Measurements from ENCODE around the gene EEF1A2. TPM values are rescaled to one million over a fixed set of nuclear protein-coding genes. Genes with fewer than 3 reads are reported as not detected.

The EEF1A2 gene
- total and polyA plus RNA-seq, 4 donors, result 79.9 to 690 (median 431) TPM

DNA sequence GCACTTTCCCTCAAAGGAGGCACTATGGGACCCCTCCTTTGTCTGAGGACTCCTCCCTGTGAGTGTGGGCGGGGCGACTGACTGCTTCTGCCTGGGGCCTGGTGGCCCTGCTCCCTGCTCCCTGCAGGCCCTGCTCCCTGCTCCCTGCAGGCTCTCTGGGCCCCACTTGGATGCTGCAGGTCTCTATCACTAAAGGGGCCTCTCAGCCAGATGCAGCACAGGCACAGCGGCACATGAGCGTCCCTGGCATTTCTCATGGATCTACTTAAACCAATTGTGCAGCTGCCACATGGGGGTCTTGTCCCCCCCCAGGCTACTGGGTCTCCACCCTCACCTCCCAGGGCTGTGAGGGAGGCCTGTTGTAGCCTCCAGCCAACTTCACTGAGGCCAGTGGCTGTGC is 7.8 kb downstream of the EEF1A2 start:
- Histone ChIP-seq H3K27me3 (ENCODE audit: control insufficient read depth, insufficient read depth, low read length) (peaks cover 11% of the 10 kb centered on the region), H3K9me3 (ENCODE audit: control insufficient read depth, insufficient read depth, low read length) (no peaks in the 10 kb centered on the region), H3K4me3 (ENCODE audit: low read depth, low read length) (no peak overlapping the region), H3K36me3 (ENCODE audit: control insufficient read depth, insufficient read depth, low read length) (peaks cover 89% of the 10 kb centered on the region), H3K4me1 (ENCODE audit: control insufficient read depth, insufficient read depth, low read length) (peaks cover 19% of the 10 kb centered on the region), H3K27ac (ENCODE audit: low read depth, low read length) (no peak overlapping the region)
- WGBS (ENCODE audit: insufficient coverage), result 78% methylated on average over 4 of the region's 4 CpGs
- DNase-seq (ENCODE audit: low read depth in 4 of 6, low spot score in 6 of 6), result no peak

DNA sequence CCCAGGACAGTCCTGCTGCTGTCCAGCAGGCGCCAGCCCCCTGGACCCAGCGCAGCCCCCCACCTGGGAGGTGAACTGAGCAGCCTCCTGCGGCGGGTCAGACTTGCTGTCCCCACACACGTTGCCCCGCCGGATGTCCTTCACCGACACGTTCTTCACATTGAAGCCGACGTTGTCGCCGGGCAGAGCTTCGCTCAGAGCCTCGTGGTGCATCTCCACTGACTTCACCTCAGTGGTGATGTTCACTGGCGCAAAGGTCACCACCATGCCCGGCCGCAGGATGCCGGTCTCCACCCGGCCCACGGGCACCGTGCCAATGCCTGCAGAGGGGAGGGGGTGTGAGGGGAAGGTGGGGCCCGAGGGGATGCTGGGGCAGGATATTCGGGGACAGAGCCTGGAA is 8.5 kb downstream of the EEF1A2 start:
- H3K27ac ChIP-seq (ENCODE audit: low read depth, low read length), result no peak overlapping the region
- H3K4me1 ChIP-seq (ENCODE audit: control insufficient read depth, insufficient read depth, low read length), result peaks cover 12% of the 10 kb centered on the region
- no peak for DNase-seq (ENCODE audit: low read depth in 4 of 6, low spot score in 6 of 6)
- H3K4me3 ChIP-seq (ENCODE audit: low read depth, low read length), result no peak overlapping the region
- H3K27me3 ChIP-seq (ENCODE audit: control insufficient read depth, insufficient read depth, low read length), result peaks cover 11% of the 10 kb centered on the region
- no peaks in the 10 kb centered on the region for H3K9me3 ChIP-seq (ENCODE audit: control insufficient read depth, insufficient read depth, low read length)
- 86% methylated on average over 24 of the region's 24 CpGs for WGBS (ENCODE audit: insufficient coverage)
- peaks cover 82% of the 10 kb centered on the region for H3K36me3 ChIP-seq (ENCODE audit: control insufficient read depth, insufficient read depth, low read length)

DNA sequence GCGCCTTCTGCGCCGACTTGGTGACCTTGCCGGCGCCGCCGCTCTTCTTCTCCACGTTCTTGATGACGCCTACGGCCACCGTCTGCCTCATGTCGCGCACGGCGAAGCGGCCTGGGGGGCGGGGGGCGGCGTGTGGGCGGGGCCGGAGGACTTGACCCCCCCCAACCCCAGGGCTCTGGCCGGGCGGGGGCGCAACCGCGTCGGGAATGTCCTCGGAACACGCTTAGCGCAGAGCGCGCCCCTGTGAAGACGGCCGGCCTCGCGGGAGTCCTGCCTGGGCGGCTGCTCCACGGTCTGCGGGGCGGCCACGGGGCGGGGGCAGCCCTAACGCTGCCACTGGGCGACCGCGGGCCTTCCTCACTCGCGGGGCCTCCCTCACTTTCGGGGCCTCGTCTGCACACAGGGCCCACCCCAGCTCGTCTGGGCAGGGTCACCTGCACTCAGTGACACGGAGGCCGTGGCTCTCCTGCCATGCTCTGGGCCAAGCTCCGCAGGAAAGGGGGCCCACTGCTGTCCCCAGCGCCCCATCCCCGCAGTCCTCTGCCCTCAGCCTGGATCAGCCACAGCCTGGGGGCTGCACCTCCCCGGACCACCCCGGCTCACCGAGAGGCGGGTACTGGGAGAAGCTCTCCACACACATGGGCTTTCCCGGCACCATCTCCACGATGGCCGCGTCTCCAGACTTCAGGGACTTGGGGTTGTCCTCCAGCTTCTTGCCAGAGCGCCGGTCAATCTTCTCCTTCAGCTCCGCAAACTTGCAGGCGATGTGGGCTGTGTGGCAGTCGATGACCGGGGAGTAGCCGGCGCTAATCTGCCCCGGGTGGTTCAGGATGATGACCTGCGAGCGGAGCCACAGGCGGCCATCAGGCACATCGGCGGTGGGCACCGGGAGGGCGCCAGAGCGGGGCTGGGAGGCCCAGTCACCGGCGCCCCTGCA is 10.3 kb downstream of the EEF1A2 start:
- Histone ChIP-seq H3K9me3 (ENCODE audit: control insufficient read depth, insufficient read depth, low read length) (no peaks in the 10 kb centered on the region), H3K27ac (ENCODE audit: low read depth, low read length) (no peak overlapping the region), H3K4me3 (ENCODE audit: low read depth, low read length) (no peak overlapping the region), H3K4me1 (ENCODE audit: control insufficient read depth, insufficient read depth, low read length) (peaks cover 18% of the 10 kb centered on the region), H3K27me3 (ENCODE audit: control insufficient read depth, insufficient read depth, low read length) (peaks cover 11% of the 10 kb centered on the region), H3K36me3 (ENCODE audit: control insufficient read depth, insufficient read depth, low read length) (peaks cover 64% of the 10 kb centered on the region)
- 24% methylated on average over 83 of the region's 83 CpGs for WGBS (ENCODE audit: insufficient coverage)
- no peak for DNase-seq (ENCODE audit: low read depth in 4 of 6, low spot score in 6 of 6)

DNA sequence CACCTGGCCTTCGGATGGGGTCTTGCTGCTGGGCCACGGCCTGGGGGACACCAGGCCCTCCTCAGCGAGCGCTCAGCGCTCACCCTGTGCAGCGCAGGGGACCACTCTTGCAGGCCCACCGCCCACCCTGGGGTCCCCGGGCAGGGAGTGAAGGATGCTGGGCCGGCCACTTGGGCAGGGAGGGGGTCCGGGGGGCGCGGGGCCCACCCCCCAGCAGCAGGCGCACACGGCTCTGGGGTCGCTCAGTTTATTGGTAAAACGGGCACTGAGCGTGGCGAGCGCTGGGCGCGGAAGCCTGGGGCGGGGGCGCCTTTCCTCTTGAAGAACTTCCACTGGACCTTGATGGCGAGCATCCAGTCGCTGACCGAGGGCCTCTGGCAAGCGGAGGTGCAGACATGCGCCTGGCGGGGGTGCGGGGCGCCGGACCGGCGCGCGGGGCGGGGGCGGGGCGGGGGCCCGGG is 11.1 kb downstream of the EEF1A2 start:
- Histone ChIP-seq H3K4me1 (ENCODE audit: control insufficient read depth, insufficient read depth, low read length) (peaks cover 26% of the 10 kb centered on the region), H3K9me3 (ENCODE audit: control insufficient read depth, insufficient read depth, low read length) (no peaks in the 10 kb centered on the region), H3K27me3 (ENCODE audit: control insufficient read depth, insufficient read depth, low read length) (peaks cover 11% of the 10 kb centered on the region), H3K36me3 (ENCODE audit: control insufficient read depth, insufficient read depth, low read length) (peaks cover 56% of the 10 kb centered on the region), H3K27ac (ENCODE audit: low read depth, low read length) (no peak overlapping the region), H3K4me3 (ENCODE audit: low read depth, low read length) (no peak overlapping the region)
- DNase-seq (ENCODE audit: low read depth in 4 of 6, low spot score in 6 of 6), result no peak
- 18% methylated on average over 39 of the region's 40 CpGs for whole genome bisulfite sequencing (ENCODE audit: insufficient coverage)

DNA sequence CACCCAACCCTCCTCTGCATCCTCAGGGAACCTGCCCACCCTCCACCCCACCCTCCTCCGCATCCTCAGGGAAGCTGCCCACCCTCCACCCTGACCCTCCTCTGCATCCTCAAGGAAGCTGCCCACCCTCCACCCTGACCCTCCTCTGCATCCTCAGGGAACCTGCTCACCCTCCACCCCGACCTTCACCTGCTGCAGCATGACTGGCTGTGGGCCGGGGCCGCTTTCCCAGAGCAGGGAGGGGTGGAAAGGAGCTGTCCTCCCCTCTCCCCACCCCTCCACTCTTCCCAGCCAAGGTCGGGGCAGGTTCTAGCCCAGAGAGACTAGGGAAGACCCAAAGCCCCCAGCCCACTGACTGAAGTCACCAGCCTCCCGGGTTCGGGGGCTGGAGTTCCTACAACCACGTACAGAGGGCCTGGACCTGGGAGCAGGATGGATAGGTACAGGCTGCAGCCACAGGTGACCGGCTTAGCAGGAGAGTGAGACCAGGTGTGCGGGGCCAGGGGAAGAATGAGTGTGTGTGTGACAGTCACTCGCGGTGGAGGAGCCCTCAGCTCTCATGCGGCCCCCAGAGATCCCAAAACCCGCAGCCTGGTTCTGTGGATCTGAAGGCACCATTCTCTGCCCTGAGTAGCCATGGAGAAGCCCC is 11.6 kb downstream of the EEF1A2 start:
- WGBS (ENCODE audit: insufficient coverage), result 65% methylated on average over 8 of the region's 14 CpGs
- peaks cover 11% of the 10 kb centered on the region for H3K27me3 ChIP-seq (ENCODE audit: control insufficient read depth, insufficient read depth, low read length)
- no peaks in the 10 kb centered on the region for H3K9me3 ChIP-seq (ENCODE audit: control insufficient read depth, insufficient read depth, low read length)
- peaks cover 32% of the 10 kb centered on the region for H3K4me1 ChIP-seq (ENCODE audit: control insufficient read depth, insufficient read depth, low read length)
- no peak overlapping the region for H3K27ac ChIP-seq (ENCODE audit: low read depth, low read length)
- H3K4me3 ChIP-seq (ENCODE audit: low read depth, low read length), result no peak overlapping the region
- no peak for DNase-seq (ENCODE audit: low read depth in 4 of 6, low spot score in 6 of 6)
- H3K36me3 ChIP-seq (ENCODE audit: control insufficient read depth, insufficient read depth, low read length), result peaks cover 51% of the 10 kb centered on the region

DNA sequence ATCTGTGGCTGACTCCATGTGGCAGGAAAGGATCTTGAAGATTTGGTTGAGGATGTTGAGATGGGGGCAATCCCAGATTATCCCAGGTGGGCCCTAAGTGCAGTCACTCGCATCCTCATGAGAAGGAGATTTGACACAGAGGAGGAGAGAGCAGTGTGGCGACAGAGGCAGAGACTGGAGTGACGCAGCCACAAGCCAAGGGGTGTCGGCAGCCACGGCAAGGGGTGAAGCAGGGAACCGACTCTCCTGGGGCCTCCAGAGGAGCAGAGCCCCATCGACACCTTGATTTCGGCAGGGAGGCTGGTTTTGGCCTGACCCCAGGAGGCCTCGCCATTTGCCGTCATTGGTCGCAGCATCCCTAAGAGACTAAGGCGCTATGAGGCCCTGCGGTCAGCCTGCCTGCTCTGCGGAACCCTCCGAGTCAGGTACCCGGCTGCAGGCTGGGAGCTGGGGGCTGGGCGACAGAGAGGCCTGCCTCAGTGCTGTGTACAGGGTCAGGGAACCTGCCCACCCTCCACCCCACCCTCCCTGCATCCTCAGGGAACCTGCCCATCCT is 12.5 kb downstream of the EEF1A2 start:
- H3K27me3 ChIP-seq (ENCODE audit: control insufficient read depth, insufficient read depth, low read length), result peaks cover 11% of the 10 kb centered on the region

DNA sequence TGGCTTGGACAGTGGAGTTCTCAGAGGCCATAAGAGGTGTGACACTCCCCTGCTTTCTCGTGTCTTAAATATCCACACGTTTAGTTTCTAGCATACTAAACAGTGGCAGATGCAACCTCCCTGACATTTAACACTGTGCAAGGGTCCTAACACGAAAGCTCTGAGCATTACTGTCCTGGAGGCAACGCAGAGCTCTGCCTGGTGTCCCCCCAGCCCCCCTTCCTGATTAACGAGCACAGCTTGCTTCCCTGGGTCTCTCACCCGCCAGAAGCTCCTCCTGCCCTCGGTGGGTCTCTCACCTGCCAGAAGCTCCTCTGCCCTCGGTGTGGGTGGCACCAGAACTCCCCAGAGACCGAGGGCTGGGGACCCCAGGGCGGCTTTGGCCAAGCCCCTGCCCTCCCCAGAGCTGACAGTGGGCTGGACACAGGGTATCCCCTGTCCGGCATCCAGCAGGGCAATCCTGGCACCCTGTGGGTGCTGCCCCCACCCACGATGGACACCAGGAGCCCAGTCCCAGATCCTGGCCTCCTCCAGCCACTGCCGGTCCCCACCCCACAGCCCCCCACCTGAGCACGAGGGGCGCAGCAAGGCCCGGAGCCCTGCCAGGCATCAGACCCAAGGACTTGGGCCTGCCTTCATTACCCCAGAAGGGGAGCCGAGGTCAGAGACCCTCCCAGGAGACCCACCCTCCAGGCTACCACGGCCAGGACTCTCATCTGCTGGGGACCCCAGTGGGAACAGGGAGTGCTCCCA is 14.1 kb downstream of the EEF1A2 start:
- WGBS (ENCODE audit: insufficient coverage), result 65% methylated on average over 18 of the region's 18 CpGs
- H3K9me3 ChIP-seq (ENCODE audit: control insufficient read depth, insufficient read depth, low read length), result no peaks in the 10 kb centered on the region
- peaks cover 31% of the 10 kb centered on the region for H3K36me3 ChIP-seq (ENCODE audit: control insufficient read depth, insufficient read depth, low read length)
- peaks cover 11% of the 10 kb centered on the region for H3K27me3 ChIP-seq (ENCODE audit: control insufficient read depth, insufficient read depth, low read length)
- H3K4me3 ChIP-seq (ENCODE audit: low read depth, low read length), result no peak overlapping the region
- no peak for DNase-seq (ENCODE audit: low read depth in 4 of 6, low spot score in 6 of 6)
- no peak overlapping the region for H3K27ac ChIP-seq (ENCODE audit: low read depth, low read length)
- H3K4me1 ChIP-seq (ENCODE audit: control insufficient read depth, insufficient read depth, low read length), result peaks cover 40% of the 10 kb centered on the region

More for the DNA sequence above, 12.5 kb downstream of the EEF1A2 start:
- Histone ChIP-seq H3K4me3 (ENCODE audit: low read depth, low read length) (no peak overlapping the region), H3K9me3 (ENCODE audit: control insufficient read depth, insufficient read depth, low read length) (no peaks in the 10 kb centered on the region), H3K27ac (ENCODE audit: low read depth, low read length) (no peak overlapping the region), H3K4me1 (ENCODE audit: control insufficient read depth, insufficient read depth, low read length) (peaks cover 40% of the 10 kb centered on the region), H3K36me3 (ENCODE audit: control insufficient read depth, insufficient read depth, low read length) (peaks cover 44% of the 10 kb centered on the region)
- no peak for DNase-seq (ENCODE audit: low read depth in 4 of 6, low spot score in 6 of 6)
- WGBS (ENCODE audit: insufficient coverage), result 92% methylated on average over 17 of the region's 17 CpGs

DNA sequence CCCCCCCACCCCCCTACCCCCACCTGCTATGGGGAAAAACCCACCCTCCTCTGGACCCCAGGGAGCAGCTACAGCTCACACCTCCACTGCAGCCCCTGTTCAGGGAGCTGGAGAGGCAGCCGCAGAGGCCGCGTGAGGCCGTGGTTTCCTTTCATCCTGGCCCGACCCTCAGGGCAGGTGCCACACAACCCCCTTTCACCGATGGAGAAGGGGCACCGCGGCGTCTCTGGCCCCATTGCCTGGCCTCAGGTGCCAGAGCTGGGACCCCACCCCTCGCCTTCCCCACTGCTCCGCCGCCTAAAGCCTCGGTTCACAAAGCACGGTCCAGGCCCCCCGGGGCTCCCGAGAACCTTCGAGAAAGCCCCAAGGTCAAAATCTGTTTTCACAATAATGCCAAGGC is 14.6 kb downstream of the EEF1A2 start:
- WGBS (ENCODE audit: insufficient coverage), result 56% methylated on average over 14 of the region's 17 CpGs

DNA sequence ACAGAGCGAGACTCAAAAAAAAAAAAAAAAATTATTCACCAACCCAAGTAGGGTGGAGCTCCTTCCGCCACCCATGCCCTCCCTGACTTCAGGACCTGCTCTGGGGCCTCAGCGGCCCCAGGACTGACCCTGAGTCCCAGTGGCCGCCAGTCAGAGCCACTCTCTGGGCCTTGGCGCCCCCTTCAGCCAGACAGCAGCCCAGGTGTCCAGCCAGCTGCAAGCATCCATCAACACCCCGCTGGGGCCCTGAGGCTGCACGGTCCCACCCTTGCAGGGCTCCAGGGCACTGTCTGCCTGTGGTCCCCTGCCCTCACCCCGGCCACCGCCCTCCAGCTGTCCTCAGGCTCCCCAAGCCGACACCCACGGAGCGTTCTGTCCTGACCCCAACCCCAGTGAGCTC is 15.0 kb downstream of the EEF1A2 start:
- H3K27me3 ChIP-seq (ENCODE audit: control insufficient read depth, insufficient read depth, low read length), result peaks cover 9% of the 10 kb centered on the region
- H3K27ac ChIP-seq (ENCODE audit: low read depth, low read length), result no peak overlapping the region
- H3K9me3 ChIP-seq (ENCODE audit: control insufficient read depth, insufficient read depth, low read length), result no peaks in the 10 kb centered on the region
- 65% methylated on average over 12 of the region's 12 CpGs for WGBS (ENCODE audit: insufficient coverage)
- no peak overlapping the region for H3K4me3 ChIP-seq (ENCODE audit: low read depth, low read length)
- peaks cover 22% of the 10 kb centered on the region for H3K36me3 ChIP-seq (ENCODE audit: control insufficient read depth, insufficient read depth, low read length)
- peaks cover 37% of the 10 kb centered on the region for H3K4me1 ChIP-seq (ENCODE audit: control insufficient read depth, insufficient read depth, low read length)
- no peak for DNase-seq (ENCODE audit: low read depth in 4 of 6, low spot score in 6 of 6)

More for the DNA sequence above, 14.6 kb downstream of the EEF1A2 start:
- Histone ChIP-seq H3K4me3 (ENCODE audit: low read depth, low read length) (no peak overlapping the region), H3K27ac (ENCODE audit: low read depth, low read length) (no peak overlapping the region), H3K9me3 (ENCODE audit: control insufficient read depth, insufficient read depth, low read length) (no peaks in the 10 kb centered on the region), H3K36me3 (ENCODE audit: control insufficient read depth, insufficient read depth, low read length) (peaks cover 26% of the 10 kb centered on the region), H3K27me3 (ENCODE audit: control insufficient read depth, insufficient read depth, low read length) (peaks cover 11% of the 10 kb centered on the region), H3K4me1 (ENCODE audit: control insufficient read depth, insufficient read depth, low read length) (peaks cover 40% of the 10 kb centered on the region)
- no peak for DNase-seq (ENCODE audit: low read depth in 4 of 6, low spot score in 6 of 6)
